ENCODE data around the gene BCKDHA.
"Not testable (repeated sequence)": the region's sequence is repeated elsewhere in the genome, so short reads cannot be mapped to it uniquely, and the experiment has no call there.

Gene BCKDHA

GRCh38 chr19:41426116-41426841 is 28.7 kb downstream of the BCKDHA start:
- DNase-seq (ENCODE audit: low spot score): no peak

DNA sequence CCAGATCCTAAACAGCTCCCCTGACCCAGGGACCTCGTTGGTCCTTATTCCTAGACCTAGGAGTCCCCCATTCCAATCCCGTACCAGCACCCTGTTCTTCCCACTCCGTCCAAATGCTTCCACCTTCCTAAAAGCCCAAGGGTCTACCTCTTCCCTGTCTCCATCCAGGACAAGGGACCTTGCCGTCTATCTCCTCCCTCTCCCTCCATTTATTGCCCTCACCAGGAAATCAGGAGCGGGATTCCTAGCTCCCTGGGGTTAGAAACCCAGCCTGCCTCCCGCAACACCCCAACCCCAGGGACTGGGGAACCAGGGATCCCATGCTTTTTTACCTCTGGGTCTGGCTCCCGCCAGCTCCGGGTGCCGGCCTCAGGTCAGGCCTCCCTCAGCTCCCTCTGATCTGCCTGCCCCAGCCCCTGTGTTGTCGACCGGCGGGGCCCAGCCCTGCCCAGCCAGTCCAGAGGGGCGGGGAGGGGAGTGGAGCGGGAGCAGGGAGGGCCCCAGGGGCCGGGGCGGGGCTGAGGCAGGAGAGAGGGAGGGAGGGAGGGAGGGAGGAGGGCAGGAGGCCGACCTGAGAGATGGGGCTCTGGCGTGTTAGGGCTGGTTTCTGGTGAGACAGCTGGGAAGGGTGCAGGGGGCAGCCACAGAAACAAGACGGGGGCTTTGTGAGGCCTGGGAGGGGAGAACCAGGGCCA is 29.5 kb downstream of the BCKDHA start, which contains the start of gene B3GNT8:
TSS of gene B3GNT8 (minus strand) at position 423 of the 695 bp plus-strand sequence. CDS start 596 bp downstream, outside the sequence.
- peak; percentile 39 for DNase-seq (ENCODE audit: low spot score)

GRCh38 chr19:41427647-41428480 is 30.2 kb downstream of the BCKDHA start:
- peak; percentile 50 for DNase-seq (ENCODE audit: low spot score)

- no peak for DNase-seq (ENCODE audit: low spot score)
These were observed 30.9 kb downstream of the BCKDHA start for GRCh38 chr19:41428481-41428859.

GRCh38 chr19:41430922-41431321 is 33.3 kb downstream of the BCKDHA start:
- no peak for DNase-seq (ENCODE audit: low spot score)

- DNase-seq (ENCODE audit: low spot score): peak; percentile 18
These were observed 34.1 kb downstream of the BCKDHA start for GRCh38 chr19:41431426-41432386.

DNA sequence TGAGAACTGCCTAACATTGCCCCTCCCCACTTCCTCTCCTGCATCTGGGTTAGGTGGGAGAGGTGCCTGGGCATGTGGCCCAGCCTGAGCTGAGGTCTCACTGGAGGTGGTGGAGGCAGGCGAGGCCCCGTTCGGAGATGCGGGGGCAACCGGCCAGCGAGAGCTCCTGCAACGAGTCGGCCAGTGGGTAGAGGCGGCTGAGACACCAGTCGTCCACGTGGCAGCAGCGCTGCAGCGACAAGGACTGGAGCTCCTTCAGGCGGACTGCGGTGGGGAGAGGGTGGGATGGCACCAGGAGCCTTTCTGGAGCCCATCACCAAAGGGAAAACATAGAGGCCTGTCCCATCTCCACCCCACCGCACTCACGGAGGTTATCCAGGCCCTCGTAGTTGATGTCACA is 35.6 kb downstream of the BCKDHA start:
- DNase-seq (ENCODE audit: low spot score): no peak

DNA sequence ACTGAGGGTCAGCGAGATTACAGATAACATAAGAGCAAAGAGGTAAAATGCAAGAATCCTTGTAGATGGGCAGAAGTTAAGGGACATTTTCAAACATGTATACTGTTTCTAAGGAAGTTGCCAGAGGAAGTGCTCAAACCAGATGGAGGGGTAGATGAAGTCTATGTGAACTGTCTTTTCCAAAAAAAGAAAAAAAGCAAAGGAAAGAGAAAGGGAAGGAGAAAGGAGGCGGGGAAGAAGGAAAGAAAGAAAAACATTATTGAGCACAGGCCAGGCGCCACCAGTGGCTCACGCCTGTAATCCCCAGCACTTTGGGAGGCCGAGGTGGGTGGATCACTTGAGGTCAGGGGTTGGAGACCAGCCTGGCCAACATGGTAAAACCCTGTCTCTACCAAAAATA is 36.8 kb downstream of the BCKDHA start:
- DNase-seq (ENCODE audit: low spot score): no peak

GRCh38 chr19:41435376-41435775 is 37.8 kb downstream of the BCKDHA start:
- not testable (repeated sequence) for DNase-seq (ENCODE audit: low spot score)

GRCh38 chr19:41435936-41436673 is 38.5 kb downstream of the BCKDHA start:
- DNase-seq (ENCODE audit: low spot score): no peak

- no peak for DNase-seq (ENCODE audit: low spot score)
These were observed 39.0 kb downstream of the BCKDHA start for GRCh38 chr19:41436674-41436951.

GRCh38 chr19:41437944-41438574 is 40.4 kb downstream of the BCKDHA start:
- no peak for DNase-seq (ENCODE audit: low spot score)

DNA sequence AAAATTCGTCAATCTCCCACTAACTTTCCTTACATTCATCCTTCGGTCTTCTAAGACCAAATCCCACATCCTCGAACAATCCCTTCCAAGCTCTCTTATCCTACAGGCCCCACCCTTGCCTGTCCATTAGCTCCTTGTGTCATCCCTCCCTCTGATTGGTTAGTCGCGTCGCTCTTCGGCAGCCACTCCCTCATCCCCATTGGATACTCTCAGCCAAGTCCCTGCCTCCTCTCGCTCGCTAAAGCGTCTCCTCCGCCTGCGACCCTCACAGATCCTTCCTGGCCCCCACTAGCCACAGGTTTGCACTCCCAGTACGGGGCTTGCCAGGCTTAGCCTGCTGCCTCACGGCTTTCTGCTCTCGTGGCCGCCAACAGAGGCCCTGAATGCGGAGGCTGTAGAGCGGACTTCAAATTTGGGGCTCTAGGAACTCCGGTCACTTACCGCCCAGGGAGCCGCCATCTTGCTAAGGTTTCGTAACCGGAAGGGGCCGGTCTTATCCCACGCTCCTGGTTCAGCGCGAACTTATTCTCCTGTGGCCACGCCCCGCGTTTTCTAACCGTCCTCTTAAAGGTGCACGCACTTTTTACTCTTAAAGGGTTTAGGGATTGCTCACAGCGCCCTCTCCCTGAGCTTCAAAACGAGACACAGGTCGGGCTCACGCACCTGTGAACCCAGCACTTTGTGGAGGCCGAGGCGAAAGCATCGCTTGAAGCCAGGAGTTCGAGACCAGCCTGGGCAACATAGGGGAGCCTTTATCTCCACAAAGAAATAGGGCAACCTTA is 42.0 kb downstream of the BCKDHA start, which contains the start of gene DMAC2:
TSS of gene DMAC2 (minus strand) at position 472 of the 782 bp plus-strand sequence. CDS start at position 459, 13 bp downstream.
- peak; percentile 96 for DNase-seq (ENCODE audit: low spot score)

- DNase-seq (ENCODE audit: low spot score): no peak
These were observed 43.8 kb downstream of the BCKDHA start for GRCh38 chr19:41441321-41441945.

- no peak for DNase-seq (ENCODE audit: low spot score)
These were observed 45.1 kb downstream of the BCKDHA start, which contains the start of gene ERICH4 for GRCh38 chr19:41442473-41443355. Gene ERICH4 (plus strand): TSS chr19:41443156. CDS start chr19:41443170, 14 bp downstream.

DNA sequence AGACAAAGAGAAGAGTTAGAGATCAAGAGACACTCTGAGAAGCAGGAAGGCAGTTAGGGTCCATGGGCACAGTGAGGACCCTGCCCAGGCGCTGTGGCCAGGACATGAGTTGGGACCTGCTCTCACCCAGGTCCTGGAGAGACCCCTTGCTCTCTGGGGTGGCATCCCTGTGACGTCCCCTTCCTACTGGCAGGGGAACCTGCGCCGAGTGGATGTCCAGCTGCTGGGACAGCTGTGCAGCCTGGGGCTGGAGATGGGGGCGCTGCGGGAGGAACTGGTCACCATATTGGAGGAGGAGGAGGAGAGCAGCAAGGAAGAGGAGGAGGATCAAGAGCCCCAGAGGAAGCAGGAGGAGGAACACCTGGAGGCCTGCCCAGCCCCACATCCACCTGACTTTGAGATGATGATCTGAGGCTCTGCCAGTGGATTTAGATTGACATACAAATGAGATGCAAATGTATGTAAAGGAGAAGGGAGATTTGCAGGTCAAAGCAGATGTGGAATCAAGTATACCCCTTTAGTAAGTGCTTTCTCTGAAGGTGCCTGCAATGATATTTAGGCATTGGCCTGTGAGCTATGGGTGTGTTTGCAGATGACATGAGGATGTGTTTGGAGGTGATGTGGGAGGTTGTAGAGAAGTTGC is 46.3 kb downstream of the BCKDHA start:
- DNase-seq (ENCODE audit: low spot score): no peak

DNA sequence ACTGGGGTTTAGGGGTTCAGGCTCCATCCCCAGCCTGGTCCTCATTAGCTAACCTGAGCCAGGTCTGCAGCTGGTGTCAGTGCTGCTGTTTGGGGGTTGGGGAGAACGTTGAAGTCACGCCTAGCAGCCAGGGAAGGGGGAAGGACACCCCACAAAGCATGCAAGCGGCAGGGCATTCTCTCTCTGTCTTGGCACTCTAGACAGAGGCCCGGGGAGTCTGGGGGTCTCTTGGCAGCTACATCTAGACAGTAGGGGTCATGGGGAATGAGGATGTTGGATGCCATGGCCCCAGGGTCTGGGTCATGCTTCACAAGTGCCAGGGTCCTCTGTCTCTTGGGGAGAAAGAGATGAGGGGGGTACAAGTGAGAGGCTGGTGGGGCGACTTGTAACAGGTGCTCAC is 48.0 kb downstream of the BCKDHA start:
- no peak for DNase-seq (ENCODE audit: low spot score)

Measured in CD4-positive, alpha-beta T cell treated with Interleukin-2 at 100 ng/mL for 4 hours (primary cell).